Measurements from ENCODE around the gene SPATA6L.
A peak's percentile ranks its signal among the peaks of the same experiment; 100 is the strongest.
"Not testable (repeated sequence)": the region's sequence is repeated elsewhere in the genome, so short reads cannot be mapped to it uniquely, and the experiment has no call there.

SPATA6L gene

DNA sequence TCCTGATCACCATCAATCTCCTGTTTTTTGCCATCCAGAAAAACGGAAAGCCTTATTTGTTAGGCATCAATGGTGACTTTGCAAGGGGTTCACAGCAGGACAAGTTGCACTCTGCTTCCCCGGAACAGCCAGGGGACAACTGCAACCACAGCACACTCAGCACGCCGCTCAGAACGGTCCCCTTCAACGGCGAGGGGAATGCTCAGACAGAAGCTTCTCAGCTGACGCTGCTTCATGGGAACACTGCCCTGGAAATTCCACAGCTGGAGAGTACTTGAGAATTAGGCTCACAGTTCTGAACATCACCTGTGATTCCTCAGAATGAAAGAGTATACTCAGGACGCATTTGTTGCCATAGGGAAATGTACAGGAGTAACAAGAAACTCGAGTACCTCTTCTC, 44.3 kb downstream of the SPATA6L start:
- DNase-seq, result no peak

DNA sequence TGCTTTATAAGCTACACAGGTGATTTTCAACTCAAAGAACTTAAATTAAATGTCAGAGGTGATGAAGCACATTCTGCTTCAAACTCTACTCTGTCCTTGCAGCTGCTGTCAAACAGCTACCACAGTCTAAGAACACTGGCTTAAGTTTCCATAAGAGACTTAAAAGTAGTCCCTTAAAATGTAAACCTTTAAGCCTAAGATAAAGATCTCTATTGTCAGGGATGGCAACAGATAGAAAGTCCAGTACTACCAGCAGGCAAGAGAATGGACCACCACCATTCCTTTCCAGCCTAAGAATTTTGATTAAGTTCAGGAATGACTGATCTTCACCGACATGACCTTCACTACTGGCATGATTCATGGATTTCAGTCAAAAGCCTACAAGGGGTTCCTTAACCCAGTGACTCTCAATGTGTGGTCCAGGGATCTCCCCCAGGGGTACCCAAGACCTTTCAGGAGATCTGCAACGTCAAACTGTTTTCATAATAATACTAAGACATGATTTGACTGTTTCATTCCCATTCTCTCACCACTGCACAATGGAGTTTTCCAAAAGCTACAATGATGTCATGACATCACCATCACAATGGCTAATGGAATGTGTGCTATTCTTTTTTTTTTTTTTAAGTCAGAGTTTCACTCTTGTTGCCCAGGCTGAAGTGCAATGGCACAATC, 45.3 kb downstream of the SPATA6L start:
- DNase-seq, result no peak

DNA sequence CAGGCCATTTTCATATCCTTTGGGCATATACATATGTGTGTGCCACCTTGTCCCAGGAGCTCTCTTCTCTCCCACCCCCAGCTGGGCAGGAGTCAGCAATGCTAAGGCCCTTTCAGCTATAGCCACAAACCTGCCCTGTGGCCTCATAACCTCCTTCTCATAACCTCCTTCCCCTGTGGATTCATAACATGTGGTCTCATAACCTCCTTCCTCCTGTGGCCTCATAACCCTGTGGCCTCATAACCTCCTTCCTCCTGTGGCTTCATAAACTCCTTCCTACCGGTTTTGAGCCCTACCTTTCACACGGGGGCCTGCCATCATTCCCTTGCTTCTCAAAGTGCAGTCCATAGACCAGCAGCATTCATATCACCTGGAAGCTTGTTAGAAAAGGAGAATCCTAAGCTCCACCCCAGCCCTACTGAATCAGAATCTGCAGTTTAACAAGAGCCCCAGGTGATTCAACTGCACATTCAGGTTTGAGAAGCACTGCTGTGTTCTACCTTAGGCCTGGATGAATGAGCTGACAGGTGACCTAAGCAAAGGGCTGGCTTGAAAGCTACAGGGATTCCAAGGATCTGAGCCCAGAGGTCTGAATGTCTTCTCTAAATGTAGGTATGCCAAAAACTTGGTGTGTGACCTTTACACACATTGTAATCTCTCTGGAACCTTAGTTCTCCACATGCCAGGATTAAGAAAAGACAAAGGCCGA, 46.1 kb downstream of the SPATA6L start:
- no peak for DNase-seq

- no peak for DNase-seq
These were observed 47.6 kb downstream of the SPATA6L start for GRCh38 chr9:4618700-4619099.

- no peak for DNase-seq
These were observed 48.5 kb downstream of the SPATA6L start for GRCh38 chr9:4617752-4618151.

- DNase-seq, result no peak
These were observed 50.5 kb downstream of the SPATA6L start for GRCh38 chr9:4615778-4616177.

GRCh38 chr9:4615251-4615650, 51.0 kb downstream of the SPATA6L start:
- DNase-seq, result no peak

- no peak for DNase-seq
These were observed 51.7 kb downstream of the SPATA6L start for GRCh38 chr9:4614627-4615026.

DNA sequence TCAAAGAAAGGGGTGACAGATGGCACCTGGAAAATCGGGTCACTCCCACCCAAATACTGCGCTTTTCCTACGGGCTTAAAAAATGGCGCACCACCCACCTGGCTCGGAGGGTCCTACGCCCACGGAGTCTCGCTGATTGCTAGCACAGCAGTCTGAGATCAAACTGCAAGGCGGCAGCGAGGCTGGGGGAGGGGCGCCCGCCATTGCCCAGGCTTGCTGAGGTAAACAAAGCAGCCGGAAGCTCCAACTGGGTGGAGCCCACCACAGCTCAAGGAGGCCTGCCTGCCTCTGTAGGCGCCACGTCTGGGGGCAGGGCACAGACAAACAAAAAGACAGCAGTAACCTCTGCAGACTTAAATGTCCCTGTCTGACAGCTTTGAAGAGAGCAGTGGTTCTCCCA, 60.2 kb downstream of the SPATA6L start:
- not testable (repeated sequence) for DNase-seq

GRCh38 chr9:4604678-4605095, 61.6 kb downstream of the SPATA6L start:
- peak; percentile 71 for DNase-seq

GRCh38 chr9:4603830-4604229, 62.5 kb downstream of the SPATA6L start:
- DNase-seq, result no peak

- DNase-seq, result no peak
These were observed 65.9 kb downstream of the SPATA6L start for GRCh38 chr9:4600368-4600767.

- no peak for DNase-seq
These were observed 69.9 kb downstream of the SPATA6L start for GRCh38 chr9:4596165-4596922.

GRCh38 chr9:4594994-4595393, 71.3 kb downstream of the SPATA6L start:
- DNase-seq, result no peak

- no peak for DNase-seq
These were observed 71.7 kb downstream of the SPATA6L start for GRCh38 chr9:4594545-4594944.

- no peak for DNase-seq
These were observed 73.4 kb downstream of the SPATA6L start for GRCh38 chr9:4592886-4593285.

DNA sequence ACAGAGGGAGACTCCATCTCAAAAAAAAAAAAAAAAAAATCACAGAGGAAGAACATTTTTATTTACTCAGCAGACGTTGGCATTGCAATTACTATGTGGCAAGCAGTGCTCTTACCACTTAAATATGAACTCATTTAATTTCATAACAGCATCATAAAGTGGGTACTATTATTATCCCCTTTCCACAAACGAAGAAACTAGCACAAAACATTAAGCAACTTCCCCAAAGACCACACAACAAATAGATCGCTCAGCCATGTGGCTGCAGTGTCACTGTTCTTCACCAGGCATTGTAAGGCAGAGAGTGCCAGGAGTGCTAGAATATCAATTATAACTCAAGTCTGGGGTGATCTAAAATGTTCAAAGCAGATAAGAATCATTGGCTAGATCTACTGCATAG, 74.0 kb downstream of the SPATA6L start:
- no peak for DNase-seq

DNA sequence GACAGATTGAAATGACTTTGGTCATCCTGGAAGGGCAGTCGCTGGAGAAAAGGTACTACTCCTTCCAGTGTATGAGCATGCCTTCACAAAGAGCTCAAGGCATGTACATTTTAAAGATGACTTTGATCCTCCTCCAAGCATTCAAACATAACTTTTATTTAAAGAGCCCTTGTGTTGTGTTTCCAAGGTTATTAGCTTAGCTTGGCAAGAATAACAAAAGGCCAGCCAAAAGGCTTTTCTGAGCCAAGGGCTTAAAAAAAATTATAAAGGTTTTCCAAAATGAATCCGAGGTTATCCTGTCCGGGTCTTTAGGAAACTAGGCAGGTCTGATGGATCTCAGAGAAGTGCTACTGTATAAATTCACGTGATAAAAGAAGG, 75.2 kb downstream of the SPATA6L start:
- DNase-seq, result no peak

DNA sequence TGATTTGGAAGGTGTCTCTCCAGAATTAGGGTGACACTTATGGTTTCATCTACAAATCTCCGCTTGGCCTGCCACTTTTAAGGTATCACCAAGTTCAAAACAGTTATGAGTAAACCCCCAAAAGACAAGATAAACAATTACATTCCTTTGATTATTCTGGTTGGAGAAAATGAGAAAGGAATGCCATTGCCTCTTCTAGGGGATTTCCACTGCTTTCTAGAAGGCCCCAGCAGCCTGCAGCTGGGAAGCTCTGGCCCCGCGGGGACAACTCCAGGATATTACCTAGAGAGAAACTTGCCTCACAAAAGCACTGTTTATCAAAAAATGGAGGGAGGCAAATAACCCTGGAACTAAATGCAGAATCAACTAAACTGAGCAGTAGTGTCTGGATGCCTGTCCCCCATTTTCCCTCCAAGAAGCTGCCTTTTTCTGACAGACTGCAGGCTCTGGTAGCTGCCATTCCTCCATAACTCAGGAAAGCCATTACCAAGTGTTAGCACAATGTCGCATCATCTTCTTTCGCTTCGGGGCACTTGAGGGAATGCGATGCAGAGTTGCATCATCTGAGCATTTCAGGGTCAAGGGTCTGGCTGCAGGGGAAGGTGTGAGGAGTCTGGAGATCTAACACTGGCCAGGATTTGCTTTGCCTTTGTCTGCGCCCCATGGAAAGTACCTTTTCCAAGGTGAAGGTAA, 75.7 kb downstream of the SPATA6L start:
- DNase-seq, result no peak

GRCh38 chr9:4588721-4589120, 77.6 kb downstream of the SPATA6L start:
- DNase-seq, result no peak

- DNase-seq, result no peak
These were observed 81.1 kb downstream of the SPATA6L start for GRCh38 chr9:4585135-4585534.

- DNase-seq, result no peak
These were observed 81.6 kb downstream of the SPATA6L start for GRCh38 chr9:4584636-4585035.

DNA sequence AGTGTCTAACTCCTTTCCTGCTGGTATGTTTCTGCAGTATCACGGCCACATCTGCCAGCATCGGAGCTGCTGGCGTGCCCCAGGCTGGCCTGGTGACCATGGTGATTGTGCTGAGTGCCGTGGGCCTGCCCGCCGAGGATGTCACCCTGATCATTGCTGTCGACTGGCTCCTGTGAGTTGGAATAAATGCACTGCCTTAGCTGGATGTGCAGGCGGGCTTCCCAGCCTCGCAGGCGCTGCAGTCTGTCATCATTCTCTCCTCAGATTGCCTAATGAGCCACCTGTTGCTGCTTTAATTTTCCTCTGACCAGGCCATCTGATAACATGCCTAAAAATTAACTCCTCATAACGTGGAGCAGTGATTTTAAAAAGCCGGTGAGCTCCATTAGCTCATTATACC, 83.3 kb downstream of the SPATA6L start:
- no peak for DNase-seq
